HG03139 (cell line): ENCODE results near the gene FBXO28.

Source experiments
- ATAC-seq: cut with Tn5 transposase; IDR thresholded peaks from one replicate; pipeline ENCODE4 v1.9.1; 2021; ENCODE audit not compliant: unreplicated experiment

FBXO28 gene

DNA sequence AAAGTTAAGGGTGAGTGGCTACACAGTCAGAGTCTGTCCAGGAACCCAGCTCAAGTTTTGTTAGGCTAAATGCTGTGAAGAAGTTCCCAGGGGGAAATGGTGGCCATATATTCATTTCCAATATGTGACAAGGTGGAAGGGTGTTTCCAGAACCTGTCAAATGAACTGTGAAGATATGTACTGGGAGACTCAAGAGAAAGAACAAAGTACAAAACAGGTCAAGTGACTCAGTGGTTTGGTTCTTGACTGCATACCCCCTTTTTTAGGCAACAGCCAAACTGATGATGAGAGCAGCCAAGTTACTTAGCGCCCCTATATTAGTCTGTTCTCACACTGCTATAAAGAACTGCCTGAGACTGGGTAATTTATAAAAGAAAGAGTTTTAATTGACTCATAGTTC lies 18.6 kb upstream of the FBXO28 start:
- ATAC-seq, result no peak

DNA sequence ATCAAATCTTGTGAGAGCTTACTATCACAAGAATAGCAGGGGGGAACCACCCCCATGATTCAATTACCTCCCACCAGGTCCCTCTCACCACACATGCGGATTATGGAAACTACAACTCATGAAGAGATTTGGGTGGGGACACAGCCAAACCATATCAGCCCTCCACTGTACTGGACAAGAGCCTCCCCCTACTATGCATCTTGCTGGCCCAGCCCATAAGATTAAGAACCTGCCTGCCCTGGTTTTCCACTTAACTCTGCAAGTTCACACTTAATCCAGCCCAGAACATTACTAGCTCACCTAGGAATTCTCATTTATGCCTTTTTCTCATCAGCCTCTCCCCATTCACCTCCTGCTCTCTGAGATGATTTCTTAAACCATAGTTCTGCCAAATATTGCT lies 18.0 kb upstream of the FBXO28 start:
- ATAC-seq, result no peak

DNA sequence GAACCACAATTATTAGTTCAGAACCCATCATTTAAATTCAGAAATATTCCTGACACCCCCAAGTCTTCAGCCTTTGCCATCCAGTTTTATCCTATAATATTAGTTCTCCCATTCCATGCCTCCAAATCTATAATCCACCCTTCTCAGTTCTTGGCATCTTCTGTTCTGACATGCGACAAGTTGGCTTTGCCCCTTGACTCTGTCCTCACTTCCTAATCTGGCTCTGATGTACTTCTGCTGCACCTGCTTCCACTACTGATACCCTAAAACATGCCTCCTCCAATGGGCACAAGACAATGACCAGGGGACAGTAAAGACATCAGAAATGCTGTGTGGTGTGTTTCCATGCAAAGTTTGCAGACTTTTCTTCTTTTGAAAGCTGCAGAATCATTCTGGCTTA lies 17.1 kb upstream of the FBXO28 start:
- ATAC-seq, result no peak

DNA sequence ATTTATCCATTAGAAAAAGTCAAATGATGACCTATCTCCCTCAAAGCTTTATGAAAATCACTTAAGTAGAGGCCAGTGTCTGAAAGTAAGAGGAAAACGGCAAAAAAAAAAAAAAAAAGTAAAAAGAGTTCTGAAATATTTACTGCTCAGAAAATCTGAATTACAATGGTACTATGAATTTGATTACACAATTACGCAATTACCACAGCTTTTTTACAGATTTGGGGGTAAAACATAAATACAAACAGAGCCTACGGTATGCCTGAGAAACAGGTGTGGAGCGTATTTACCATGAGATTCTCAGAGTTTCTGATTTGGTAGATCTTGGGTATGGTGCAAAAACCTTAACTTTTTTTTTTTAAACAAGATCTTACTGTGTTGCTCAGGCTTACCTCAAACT lies 15.9 kb upstream of the FBXO28 start:
- ATAC-seq, result no peak

DNA sequence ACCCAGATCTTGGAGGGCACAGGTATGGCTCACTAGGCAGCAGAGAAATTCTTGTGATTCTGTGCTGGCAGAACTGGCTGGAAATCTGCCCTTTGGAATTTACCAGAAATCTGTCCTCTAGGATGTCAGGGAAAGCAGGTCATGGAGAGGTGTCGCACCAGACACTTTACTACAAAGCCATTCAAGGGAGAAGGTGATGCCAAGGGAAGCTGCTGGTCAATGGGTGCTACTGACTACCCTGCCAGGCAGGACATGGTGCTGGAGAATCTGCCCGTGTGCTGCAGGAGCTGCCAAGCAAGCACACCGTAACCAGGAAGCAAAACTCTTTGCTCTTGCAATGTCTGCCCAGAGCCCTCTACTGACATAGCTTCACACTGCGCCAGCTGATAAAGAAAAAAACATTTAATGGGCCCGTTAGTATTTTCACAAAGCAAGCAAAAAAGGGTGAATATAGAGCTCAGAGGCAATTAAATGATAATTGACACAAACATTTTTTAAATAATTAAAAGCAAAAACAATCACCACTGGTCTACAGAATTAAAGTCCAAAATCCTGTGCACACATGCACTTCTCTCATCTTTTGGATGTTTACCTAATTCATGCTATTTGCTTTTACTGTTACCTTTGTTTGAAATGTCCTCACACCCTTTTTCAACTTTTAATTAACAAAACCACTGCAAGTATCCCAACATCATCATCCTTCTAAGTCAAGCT lies 7.2 kb upstream of the FBXO28 start:
- ATAC-seq, result peak; percentile 81

DNA sequence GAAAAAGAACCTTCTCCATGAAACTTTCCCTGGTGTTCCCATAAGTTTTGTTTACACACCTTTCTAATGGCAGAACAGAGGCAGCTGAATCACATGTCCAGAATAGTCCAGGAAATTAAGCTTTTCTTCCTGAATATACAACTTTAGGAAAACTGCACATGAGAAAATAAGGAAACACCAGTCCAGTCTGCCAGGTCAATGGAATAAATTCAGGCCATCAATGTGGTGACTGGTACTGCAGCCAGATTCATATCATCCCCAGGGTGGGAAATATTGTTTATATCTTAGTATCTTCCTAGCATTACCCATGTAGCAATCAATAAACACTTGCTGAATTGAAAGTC lies 6.7 kb upstream of the FBXO28 start:
- no peak for ATAC-seq

DNA sequence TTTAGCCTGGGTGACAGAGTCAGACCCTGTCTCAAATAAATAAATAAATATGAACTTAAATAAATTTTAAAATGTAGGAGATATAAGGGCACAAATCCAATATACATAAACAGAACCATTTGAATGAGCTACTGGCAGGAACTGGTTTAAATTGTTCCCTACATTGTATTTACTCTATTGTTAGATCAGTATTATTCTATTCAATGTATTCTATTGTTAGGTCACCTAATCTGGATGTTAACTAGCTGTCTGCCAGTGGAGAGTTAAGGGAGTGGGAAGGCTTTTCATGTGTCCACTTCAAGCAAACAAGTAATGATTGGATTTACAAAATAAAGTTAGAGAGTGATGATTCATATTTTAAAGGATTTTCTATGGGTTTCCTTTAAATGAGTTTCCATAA lies 4.9 kb upstream of the FBXO28 start:
- ATAC-seq, result no peak

DNA sequence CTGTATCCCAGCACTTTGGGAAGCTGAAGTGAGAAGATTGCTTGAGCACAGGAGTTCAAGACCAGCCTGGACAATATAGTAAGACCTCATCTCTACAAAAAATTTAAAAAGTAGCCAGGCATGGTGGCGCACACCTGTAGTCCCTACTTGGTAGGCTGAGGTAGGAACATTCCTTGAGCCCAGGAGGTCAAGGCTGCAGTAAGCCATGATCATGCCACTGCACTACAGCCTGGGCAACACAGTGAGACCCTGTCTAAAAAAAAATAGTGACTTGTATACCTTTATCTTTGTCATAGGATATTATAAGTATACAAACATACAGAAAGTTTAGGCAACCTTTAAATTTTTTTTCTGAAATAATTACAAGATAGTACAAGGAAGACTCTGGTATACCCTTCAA lies 3.9 kb upstream of the FBXO28 start:
- ATAC-seq, result no peak

DNA sequence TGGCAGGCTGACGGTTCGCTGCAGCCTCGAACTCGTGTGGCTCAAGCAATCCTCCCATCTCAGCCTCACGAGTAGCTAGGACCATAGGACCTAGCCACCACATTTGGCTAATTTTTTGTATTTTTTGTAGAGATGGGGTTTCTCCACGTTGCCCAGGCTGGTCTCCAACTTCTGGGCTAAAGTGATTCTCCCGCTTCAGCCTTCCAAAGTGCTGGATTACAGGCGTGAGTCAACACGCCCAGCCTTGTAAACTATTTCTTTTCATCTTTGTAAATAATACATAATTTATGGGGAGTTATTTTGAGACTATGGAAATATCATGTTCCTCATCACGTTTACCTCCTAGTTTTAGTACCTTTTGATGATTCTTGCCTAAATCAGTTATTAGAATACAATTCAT lies 906 bp upstream of the FBXO28 start:
- no peak for ATAC-seq

DNA sequence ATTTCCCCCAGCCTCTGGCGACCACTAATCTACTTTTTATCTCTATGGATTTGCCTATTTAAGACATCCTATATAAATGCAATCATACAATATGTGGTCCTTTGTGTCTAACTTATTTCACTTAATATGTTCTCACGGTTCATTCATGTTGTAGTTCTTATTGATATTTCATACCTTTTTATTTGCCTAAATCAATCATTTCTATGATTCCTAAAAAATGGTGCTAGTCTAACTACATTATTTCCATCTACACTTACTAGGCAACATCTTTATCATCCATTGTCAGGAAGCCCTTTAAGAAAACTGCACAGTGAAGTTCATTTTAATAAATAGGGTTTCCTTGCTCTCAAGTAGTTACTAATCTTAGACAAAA lies 380 bp upstream of the FBXO28 start:
- ATAC-seq, result peak; percentile 7

DNA sequence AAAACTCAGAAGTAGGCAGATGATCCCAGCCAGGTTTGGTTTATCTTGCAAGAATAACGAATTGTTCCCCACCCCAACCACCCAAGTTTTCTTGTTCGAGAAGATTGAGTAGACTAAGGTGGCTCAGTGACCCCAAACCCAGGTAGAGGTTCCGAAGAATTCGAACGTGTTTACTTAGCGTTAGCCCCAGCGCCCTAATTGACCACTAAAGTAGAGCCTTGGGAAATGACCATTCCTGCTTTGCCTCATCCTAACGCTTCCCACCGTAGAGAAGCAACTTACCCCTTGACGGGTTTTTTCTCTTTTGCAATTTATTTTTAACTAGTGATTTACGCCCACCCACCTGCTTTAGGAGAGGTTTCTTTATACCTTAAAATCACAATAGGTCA lies 870 bp downstream of the FBXO28 start:
- no peak for ATAC-seq

DNA sequence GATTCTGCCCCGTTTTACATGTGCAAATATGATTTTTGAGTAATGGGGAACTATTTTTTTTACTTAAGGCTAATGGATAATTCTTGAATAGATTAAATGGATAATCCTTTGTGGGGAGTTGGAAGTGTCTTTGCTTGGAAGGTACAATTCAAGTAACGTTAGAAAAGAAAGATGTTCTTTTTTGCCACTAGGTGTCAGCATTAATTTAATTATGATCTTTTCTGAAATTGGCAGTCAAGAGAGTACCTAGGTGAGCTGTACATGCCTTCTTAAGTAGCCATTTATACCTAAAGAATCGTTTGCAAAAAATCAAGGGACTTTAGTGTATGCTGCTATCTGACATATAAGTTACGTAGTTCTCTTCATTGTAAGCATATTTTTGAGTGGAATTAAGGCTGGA lies 2.2 kb downstream of the FBXO28 start:
- no peak for ATAC-seq

DNA sequence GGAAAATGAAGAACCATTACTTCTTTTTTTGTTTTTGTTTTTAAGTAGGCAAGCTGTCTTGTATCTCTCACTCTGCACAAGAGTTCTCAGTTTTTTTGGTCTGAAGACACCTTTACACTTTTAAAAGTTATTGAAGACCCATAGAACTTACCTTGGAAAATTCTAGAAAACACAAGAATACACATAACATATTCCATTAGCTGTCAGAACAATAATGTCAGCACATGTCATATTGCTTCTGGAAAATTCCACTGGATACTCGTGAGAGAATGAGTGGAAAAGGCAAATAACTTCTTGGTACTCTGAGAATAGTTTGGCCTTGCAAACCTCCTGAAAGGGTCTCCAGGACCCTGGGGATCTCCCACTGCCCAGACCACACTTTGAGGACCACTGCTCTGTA lies 4.8 kb downstream of the FBXO28 start:
- ATAC-seq, result no peak

DNA sequence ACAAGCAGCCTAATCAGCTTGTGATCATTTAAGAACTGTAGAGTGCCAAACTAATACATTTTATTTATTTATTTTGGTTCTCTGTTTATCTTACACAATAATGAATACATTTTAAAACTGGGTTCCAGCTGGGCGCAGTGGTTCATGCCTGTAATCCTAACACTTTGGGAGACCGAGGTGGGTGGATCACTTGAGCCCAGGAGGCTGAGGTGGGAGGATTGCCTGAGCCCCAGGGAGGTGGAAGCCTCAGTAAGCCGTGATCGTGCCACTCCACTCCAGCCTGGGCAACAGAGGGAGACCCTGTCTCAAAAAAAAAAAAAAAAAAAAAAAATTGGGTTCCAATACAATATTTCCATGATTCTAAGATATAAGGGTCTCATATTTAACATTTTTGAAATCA lies 9.2 kb downstream of the FBXO28 start:
- no peak for ATAC-seq

DNA sequence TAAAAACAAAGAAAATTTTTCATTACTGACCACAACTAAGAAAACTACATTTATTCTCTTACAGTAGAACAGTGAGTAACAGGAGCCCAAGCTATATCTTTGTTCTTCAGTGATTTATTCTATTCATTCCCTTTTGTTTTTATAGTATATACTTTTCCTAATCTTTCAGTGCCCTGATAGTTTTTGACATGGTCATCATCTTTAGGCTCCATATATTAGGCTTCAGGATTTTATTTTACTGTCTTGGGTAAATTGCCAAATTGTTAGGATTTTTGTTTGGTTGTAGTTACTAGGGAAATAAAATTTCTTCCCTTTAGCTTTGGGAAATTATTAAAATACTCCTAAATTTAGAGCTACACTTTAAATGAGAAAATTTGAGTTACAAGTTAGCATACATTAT lies 10.3 kb downstream of the FBXO28 start:
- no peak for ATAC-seq

DNA sequence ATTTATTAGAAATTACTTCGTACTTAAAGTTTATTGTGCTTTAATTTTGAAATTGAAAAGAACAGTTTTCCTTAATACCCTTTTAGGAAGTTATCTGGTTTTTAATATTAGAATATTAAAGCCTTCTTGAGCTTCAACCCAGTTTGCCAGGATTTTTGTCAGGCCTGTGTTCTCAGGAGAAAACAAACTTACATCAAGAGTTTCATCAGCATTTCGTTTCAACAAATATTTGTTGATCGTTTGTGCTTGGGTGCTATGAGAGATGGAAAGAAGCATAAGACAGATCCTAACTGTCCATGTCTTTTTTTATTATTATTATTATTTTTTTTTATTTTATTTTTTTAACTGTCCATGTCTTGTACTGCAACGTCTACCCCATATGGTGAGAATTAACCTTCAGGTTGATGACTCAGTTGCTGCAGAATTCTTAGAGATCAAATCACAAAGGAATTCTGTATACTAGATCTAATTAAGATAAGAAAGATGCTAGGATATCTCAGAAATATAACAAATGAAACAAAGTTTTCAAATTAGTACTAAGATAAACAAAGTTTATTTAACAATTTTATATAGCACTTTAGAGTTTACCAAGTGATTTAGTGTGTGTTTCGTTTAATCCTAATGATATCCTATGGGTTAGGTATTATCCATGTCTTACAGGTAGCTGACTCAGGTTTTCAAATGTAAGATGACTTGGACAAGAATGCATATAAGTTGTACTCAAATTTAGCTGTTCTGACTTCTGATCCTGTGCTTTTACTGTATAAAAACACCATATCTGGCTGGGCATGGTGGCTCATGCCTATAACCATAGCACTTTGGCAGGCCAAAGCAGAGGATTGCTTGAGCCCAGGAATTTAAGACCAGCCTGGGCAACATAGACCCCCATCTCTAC lies 14.3 kb downstream of the FBXO28 start:
- no peak for ATAC-seq

DNA sequence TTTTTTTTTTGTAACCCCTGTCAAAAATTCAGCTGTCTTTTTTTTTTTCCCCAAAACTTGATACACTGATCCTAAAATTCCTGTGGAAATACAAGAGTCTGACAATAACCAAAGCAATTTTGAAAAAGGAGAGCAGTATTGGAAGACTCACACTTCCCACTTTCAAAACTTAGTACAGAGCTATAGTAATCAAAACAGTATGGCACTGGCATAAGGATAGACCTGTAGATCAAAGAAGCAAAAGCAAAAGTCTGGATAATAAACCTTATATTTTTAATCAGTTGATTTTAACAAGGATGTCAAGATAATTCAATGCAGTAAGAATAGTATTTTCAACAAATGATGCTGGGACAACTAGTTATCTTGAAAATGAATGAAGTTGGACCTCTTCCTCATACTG lies 17.3 kb downstream of the FBXO28 start:
- no peak for ATAC-seq

DNA sequence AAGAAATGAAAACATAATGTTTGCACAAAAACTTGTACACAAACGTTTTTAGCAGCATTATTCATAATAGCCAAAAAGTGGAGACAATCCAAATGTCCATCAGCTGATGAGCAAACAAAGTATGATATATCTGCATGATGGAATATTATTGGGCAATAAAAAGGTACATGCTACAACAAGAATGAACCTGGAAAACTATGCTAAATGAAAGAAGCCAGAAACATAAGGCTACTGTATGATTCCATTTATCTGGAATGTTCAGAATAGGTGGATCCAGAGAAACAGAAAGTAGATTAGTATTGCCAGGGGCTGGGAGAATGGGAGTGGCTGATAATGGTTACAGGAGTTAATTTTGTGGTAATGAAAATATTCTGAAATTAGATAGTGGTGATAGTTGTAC lies 19.0 kb downstream of the FBXO28 start:
- no peak for ATAC-seq

DNA sequence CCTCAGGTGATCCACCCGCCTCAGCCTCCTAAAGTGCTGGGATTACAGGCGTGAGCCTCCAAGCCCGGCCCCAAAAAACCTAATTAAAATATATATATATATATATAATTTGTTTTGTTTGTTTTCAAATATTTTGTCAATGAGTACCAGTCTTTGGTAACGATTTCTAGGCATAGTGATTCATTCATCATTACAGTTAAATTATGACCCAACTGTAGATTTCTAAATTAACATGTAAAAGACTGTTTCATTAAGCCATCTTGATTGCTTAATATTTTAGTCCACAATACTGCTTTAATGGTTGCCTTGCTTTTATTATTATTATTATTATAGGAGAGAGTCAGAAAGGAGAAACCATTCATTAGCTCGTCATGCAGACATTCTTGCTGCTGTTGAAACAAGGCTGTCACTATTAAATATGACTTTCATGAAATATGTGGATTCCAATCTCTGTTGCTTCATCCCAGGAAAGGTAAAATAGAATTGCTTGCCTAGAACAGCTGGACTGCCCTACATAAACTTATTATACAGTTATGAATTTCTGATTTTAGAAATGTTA lies 19.9 kb downstream of the FBXO28 start:
- no peak for ATAC-seq

DNA sequence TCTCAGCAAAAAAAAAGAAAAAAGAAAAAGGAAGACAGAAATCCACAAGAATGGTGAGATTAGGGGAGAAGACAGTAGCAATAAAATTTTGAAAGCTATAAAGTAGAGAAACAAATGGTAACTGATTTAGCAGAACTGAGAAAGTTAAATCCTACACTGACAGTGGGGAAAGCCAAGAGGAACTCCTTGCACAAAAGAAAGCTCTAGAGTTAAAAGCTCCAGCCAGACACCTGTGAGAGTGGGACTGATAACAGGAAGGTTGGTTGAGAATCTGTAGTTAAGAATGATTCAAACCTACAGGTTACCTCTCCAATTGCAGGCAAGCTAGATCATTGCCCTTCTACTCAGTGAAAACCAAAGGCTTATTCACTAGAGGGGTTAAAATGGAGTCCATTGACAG lies 23.6 kb downstream of the FBXO28 start:
- no peak for ATAC-seq

DNA sequence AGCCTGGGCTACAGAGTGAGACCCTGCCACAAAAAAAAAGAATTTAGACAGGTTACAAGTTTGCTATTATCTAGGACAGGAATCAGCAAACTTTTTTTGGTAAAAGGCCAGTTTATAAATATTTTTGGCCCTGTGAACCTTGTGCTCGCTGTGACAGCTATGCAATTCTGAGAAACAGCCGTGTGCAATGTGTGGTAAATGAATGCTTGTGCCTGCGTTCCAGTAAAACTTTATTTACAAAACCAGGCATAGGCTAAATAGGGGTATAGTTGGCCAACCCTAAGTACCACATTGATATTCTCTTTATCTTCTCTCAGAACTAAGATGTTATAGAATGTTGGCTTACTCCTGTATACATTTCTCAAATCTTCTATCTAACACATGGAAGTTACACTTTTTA lies 24.3 kb downstream of the FBXO28 start:
- no peak for ATAC-seq

DNA sequence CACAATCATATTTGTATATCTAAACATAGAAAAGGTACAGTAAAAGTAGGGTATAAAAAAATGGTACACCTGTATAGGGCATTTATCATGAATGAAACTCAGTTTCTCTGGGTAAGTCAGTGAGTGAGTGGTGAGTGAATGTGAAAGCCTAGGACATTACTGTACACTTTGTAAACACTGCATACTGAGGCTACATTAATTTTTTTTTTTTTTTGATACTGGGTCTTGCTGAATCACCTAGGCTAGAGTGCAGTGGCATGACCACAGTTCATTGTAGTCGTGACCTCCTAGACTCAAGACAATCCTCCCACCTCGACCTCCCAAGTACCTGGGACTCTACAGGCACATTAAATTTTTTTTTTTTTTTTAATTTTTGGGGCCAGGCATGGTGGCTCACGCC lies 27.8 kb downstream of the FBXO28 start:
- no peak for ATAC-seq
